ENCODE data around the gene MRTFB.

The MRTFB gene

GRCh38 chr16:14242769-14243168 is 171.7 kb downstream of the MRTFB start:
- no peak for DNase-seq

GRCh38 chr16:14244196-14245010 is 173.3 kb downstream of the MRTFB start:
- DNase-seq: no peak

- DNase-seq: no peak
Measured at GRCh38 chr16:14248791-14249190, 177.7 kb downstream of the MRTFB start.

- DNase-seq: peak; percentile 50
Measured at GRCh38 chr16:14249291-14250032, 178.3 kb downstream of the MRTFB start.

- no peak for DNase-seq
Measured at GRCh38 chr16:14251419-14251818, 180.3 kb downstream of the MRTFB start.

- DNase-seq: no peak
Measured at GRCh38 chr16:14252860-14253259, 181.7 kb downstream of the MRTFB start.

- DNase-seq: no peak
Measured at GRCh38 chr16:14263011-14263410, 191.9 kb downstream of the MRTFB start.

GRCh38 chr16:14263769-14264168 is 192.7 kb downstream of the MRTFB start:
- DNase-seq: no peak

GRCh38 chr16:14264327-14264943 is 193.3 kb downstream of the MRTFB start:
- no peak for DNase-seq

- no peak for DNase-seq
Measured at GRCh38 chr16:14268073-14268472, 197.0 kb downstream of the MRTFB start.

- DNase-seq: no peak
Measured at GRCh38 chr16:14275934-14276333, 204.8 kb downstream of the MRTFB start.

- DNase-seq: no peak
Measured at GRCh38 chr16:14278749-14279148, 207.6 kb downstream of the MRTFB start.

- no peak for DNase-seq
Measured at GRCh38 chr16:14280541-14280940, 209.4 kb downstream of the MRTFB start.

- DNase-seq: no peak
Measured at GRCh38 chr16:14283786-14284185, 212.7 kb downstream of the MRTFB start.

GRCh38 chr16:14284371-14284770 is 213.3 kb downstream of the MRTFB start:
- no peak for DNase-seq

GRCh38 chr16:14284930-14285512 is 213.9 kb downstream of the MRTFB start:
- DNase-seq: no peak

- peak; percentile 94 for DNase-seq
Measured at GRCh38 chr16:14285513-14286367, 214.6 kb downstream of the MRTFB start.

- peak; percentile 38 for DNase-seq
Measured at GRCh38 chr16:14286368-14287230, 215.5 kb downstream of the MRTFB start.

GRCh38 chr16:14289692-14290340 is 218.7 kb downstream of the MRTFB start:
- peak; percentile 40 for DNase-seq

GRCh38 chr16:14291286-14291685 is 220.2 kb downstream of the MRTFB start:
- no peak for DNase-seq

All from activated naive CD4-positive, alpha-beta T cell treated with Interleukin-2 at 50 U/mL for 16 hours (primary cell).